ENCODE data around the gene FGG. TPM values are rescaled to one million over a fixed set of nuclear protein-coding genes. Genes with fewer than 3 reads are reported as not detected.

The FGG gene
- total RNA-seq, 1 experiment from 2014 or later: not detected

DNA sequence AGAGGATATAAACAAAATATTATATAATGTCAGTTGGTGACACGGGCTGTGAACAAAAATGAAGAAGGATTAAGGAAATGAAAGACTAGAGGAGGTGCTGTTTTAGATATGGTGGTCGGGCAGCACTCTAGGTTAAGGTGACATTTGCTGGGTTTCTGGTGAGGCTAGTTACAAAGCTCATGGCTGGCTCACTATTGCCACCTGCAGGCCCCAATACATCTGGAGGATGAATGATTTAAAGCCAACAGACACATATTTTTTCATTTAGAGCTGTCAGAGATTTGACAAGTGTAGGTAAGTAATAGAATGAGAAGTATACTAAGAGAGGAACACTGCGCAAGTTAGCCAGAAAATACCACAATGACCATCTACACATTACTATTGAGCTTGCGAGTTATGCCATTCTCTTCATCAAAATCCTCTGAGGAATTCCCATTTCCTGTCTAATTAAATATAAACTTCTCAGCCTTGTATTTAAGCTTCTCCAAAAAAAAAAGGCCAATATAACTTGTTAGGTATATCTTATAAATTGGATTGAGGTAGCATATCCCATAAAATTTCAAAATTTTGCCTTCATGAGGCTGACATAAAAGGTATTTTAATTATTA, 6.4 kb upstream of the FGG start:
- H3K9me3 Mint-ChIP-seq: no peaks in the 10 kb centered on the region
- no peaks in the 10 kb centered on the region for H4K20me1 ChIP-seq (ENCODE audit: control insufficient read depth, insufficient read depth, insufficient read length)
- H4K8ac ChIP-seq (replicated peaks; ENCODE audit: insufficient read length, low read depth, low read length): no peak overlapping the region
- H2AFZ ChIP-seq (ENCODE audit: low read length): no peak overlapping the region
- H2BK20ac ChIP-seq (ENCODE audit: low read depth, low read length, poor library complexity, severe bottlenecking): no peak overlapping the region
- H3K56ac ChIP-seq (ENCODE audit: insufficient read length, low read depth, low read length): no peak overlapping the region
- H3K4me1 ChIP-seq (ENCODE audit: insufficient read depth, low read length): no peaks in the 10 kb centered on the region; the same call in 1 of the 2 replicates
- no peak overlapping the region for H4K91ac ChIP-seq (ENCODE audit: insufficient read length, low read depth, low read length)
- no peaks in the 10 kb centered on the region; the same call in 1 of the 2 replicates for H3K27me3 Mint-ChIP-seq (ENCODE audit: low read depth)
- no peak overlapping the region for H2BK120ac ChIP-seq (ENCODE audit: low read depth, low read length, poor library complexity, severe bottlenecking)
- peaks cover 4 to 9% of the 10 kb centered on the region in 2 experiments for H3K4me1 Mint-ChIP-seq
- H3K23ac ChIP-seq (ENCODE audit: insufficient read length, low read depth, low read length): no peak overlapping the region
- H4K5ac ChIP-seq (ENCODE audit: insufficient read length, low read depth, low read length): no peak overlapping the region
- no peaks in the 10 kb centered on the region for H3K79me1 ChIP-seq (ENCODE audit: insufficient read depth, low read depth, low read length, poor library complexity, severe bottlenecking)
- no peak overlapping the region for H2AK5ac ChIP-seq (ENCODE audit: insufficient read length, low read length)
- H3K9ac ChIP-seq (ENCODE audit: extremely low read depth, insufficient read length, low read length): no peak overlapping the region
- no peak overlapping the region for H2BK5ac ChIP-seq (ENCODE audit: insufficient read length, low read length)
- H3K4ac ChIP-seq (ENCODE audit: low read depth, low read length): no peak overlapping the region
- peak; percentile 66 for DNase-seq
- H3K4me2 ChIP-seq (ENCODE audit: insufficient read depth, insufficient read length, low read length): no peak overlapping the region
- TF ChIP-seq, protein P1, sequence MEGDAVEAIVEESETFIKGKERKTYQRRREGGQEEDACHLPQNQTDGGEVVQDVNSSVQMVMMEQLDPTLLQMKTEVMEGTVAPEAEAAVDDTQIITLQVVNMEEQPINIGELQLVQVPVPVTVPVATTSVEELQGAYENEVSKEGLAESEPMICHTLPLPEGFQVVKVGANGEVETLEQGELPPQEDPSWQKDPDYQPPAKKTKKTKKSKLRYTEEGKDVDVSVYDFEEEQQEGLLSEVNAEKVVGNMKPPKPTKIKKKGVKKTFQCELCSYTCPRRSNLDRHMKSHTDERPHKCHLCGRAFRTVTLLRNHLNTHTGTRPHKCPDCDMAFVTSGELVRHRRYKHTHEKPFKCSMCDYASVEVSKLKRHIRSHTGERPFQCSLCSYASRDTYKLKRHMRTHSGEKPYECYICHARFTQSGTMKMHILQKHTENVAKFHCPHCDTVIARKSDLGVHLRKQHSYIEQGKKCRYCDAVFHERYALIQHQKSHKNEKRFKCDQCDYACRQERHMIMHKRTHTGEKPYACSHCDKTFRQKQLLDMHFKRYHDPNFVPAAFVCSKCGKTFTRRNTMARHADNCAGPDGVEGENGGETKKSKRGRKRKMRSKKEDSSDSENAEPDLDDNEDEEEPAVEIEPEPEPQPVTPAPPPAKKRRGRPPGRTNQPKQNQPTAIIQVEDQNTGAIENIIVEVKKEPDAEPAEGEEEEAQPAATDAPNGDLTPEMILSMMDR (conservative IDR thresholded peaks at IDR 0.05): peak; percentile 88
- H3K27ac ChIP-seq (ENCODE audit: insufficient read length, low read depth, low read length): no peak overlapping the region
- no peaks in the 10 kb centered on the region for H3K9me3 ChIP-seq (ENCODE audit: control insufficient read depth, low read depth, low read length)
- no peaks in the 10 kb centered on the region for H3K23me2 ChIP-seq (ENCODE audit: insufficient read length, low read depth, low read length, poor library complexity, severe bottlenecking)
- no peak overlapping the region for H3K18ac ChIP-seq (ENCODE audit: insufficient read length, low read depth, low read length)
- no peaks in the 10 kb centered on the region for H3K36me3 Mint-ChIP-seq (ENCODE audit: insufficient read depth in 1 of 3, low read depth in 3 of 3)
- no peak overlapping the region for H3T11ph ChIP-seq (ENCODE audit: low read length)
- WGBS (ENCODE audit: extremely low coverage, insufficient read length, low lambda C conversion rate): no CpG with 5 or more reads among the region's 4 CpGs
- H2BK12ac ChIP-seq (ENCODE audit: insufficient read length, low read depth, low read length): no peak overlapping the region
- no peak overlapping the region for H2BK15ac ChIP-seq (ENCODE audit: low read depth, low read length)
- no peak overlapping the region for H3K27ac Mint-ChIP-seq
- H3K4me3 Mint-ChIP-seq: no peak overlapping the region
- H3K14ac ChIP-seq (ENCODE audit: insufficient read depth, low read length): no peak overlapping the region
- no peaks in the 10 kb centered on the region for H3K27me3 ChIP-seq (ENCODE audit: insufficient read depth, low read length)
- H3K79me2 ChIP-seq (ENCODE audit: insufficient read depth, low read length): no peaks in the 10 kb centered on the region

All from H9 (cell line).